Muscle layer of colon (tissue), 2 donors: ENCODE results near the gene GINS1.
"Not testable (repeated sequence)": the region's sequence is repeated elsewhere in the genome, so short reads cannot be mapped to it uniquely, and the experiment has no call there.

Source experiments
- H3K27ac ChIP-seq: one replicate; pipeline ENCODE4 v1.7.0; 2013; ENCODE audit warnings: low read depth, mild to moderate bottlenecking, low read length, moderate library complexity
- H3K27me3 ChIP-seq, 2 donors: one replicate each; pipeline ENCODE4 v1.7.0; 2013; ENCODE audit warnings: low read length in 2 of 2, mild to moderate bottlenecking in 2 of 2; ENCODE audit not compliant: insufficient read depth in 2 of 2, control insufficient read depth in 1 of 2
- H3K36me3 ChIP-seq: one replicate; pipeline ENCODE4 v1.7.0; 2013; ENCODE audit warnings: mild to moderate bottlenecking, low read length; ENCODE audit not compliant: insufficient read depth
- H3K4me1 ChIP-seq: one replicate; pipeline ENCODE4 v1.7.0; 2013; ENCODE audit warnings: mild to moderate bottlenecking, low read length; ENCODE audit not compliant: insufficient read depth
- H3K4me3 ChIP-seq, 2 donors: one replicate each; pipeline ENCODE4 v1.7.0; 2013; ENCODE audit warnings: low read length in 2 of 2, low read depth in 1 of 2, mild to moderate bottlenecking in 1 of 2, moderate library complexity in 1 of 2
- H3K9ac ChIP-seq: one replicate; pipeline ENCODE4 v1.7.0; 2013; ENCODE audit warnings: low read length
- H3K9me3 ChIP-seq: one replicate; pipeline ENCODE4 v1.7.0; 2013; ENCODE audit warnings: mild to moderate bottlenecking, low read length
- donor health status: abdominal sarcoma.
- donor health status: Adenocarcinoma of cecum.

Gene GINS1

GRCh38 chr20:25470045-25470444, 62.6 kb downstream of the GINS1 start:
- no peaks in the 10 kb centered on the region for H3K9me3 ChIP-seq
- no peaks in the 10 kb centered on the region for H3K27me3 ChIP-seq
- peaks cover 23% of the 10 kb centered on the region for H3K36me3 ChIP-seq
- H3K27ac ChIP-seq = no peak overlapping the region
- no peak overlapping the region for H3K4me3 ChIP-seq
- no peak overlapping the region for H3K9ac ChIP-seq
- no peaks in the 10 kb centered on the region for H3K4me1 ChIP-seq

- Histone ChIP-seq H3K4me3 (no peak overlapping the region), H3K9me3 (no peaks in the 10 kb centered on the region), H3K27ac (no peak overlapping the region), H3K36me3 (peaks cover 23% of the 10 kb centered on the region), H3K9ac (no peak overlapping the region), H3K27me3 (no peaks in the 10 kb centered on the region), H3K4me1 (no peaks in the 10 kb centered on the region)
Measured at GRCh38 chr20:25471020-25471419, 63.5 kb downstream of the GINS1 start.

GRCh38 chr20:25473297-25473696, 65.8 kb downstream of the GINS1 start:
- not testable (repeated sequence) for H3K4me1 ChIP-seq, H3K27ac ChIP-seq, H3K9me3 ChIP-seq, H3K4me3 ChIP-seq, H3K27me3 ChIP-seq, H3K9ac ChIP-seq
- peaks cover 17% of the 10 kb centered on the region for H3K36me3 ChIP-seq

- Histone ChIP-seq H3K36me3 (peaks cover 20% of the 10 kb centered on the region), H3K9ac (no peak overlapping the region), H3K27ac (no peak overlapping the region), H3K4me1 (no peaks in the 10 kb centered on the region), H3K9me3 (no peaks in the 10 kb centered on the region), H3K4me3 (no peak overlapping the region), H3K27me3 (no peaks in the 10 kb centered on the region)
Measured at GRCh38 chr20:25476106-25477013, 68.9 kb downstream of the GINS1 start.

- no peak overlapping the region for H3K27ac ChIP-seq
- no peaks in the 10 kb centered on the region for H3K9me3 ChIP-seq
- H3K27me3 ChIP-seq = no peaks in the 10 kb centered on the region
- no peaks in the 10 kb centered on the region for H3K4me1 ChIP-seq
- H3K4me3 ChIP-seq = no peak overlapping the region
- H3K9ac ChIP-seq = no peak overlapping the region
- peaks cover 26% of the 10 kb centered on the region for H3K36me3 ChIP-seq
Measured at GRCh38 chr20:25477014-25477882, 69.8 kb downstream of the GINS1 start.

GRCh38 chr20:25478889-25479568, 71.6 kb downstream of the GINS1 start:
- Histone ChIP-seq H3K36me3 (peaks cover 26% of the 10 kb centered on the region), H3K9ac (no peak overlapping the region), H3K27ac (no peak overlapping the region), H3K4me1 (no peaks in the 10 kb centered on the region), H3K4me3 (no peak overlapping the region), H3K27me3 (no peaks in the 10 kb centered on the region), H3K9me3 (no peaks in the 10 kb centered on the region)

- Histone ChIP-seq H3K27ac (no peak overlapping the region), H3K9me3 (no peaks in the 10 kb centered on the region), H3K36me3 (peaks cover 26% of the 10 kb centered on the region), H3K27me3 (no peaks in the 10 kb centered on the region), H3K4me3 (no peak overlapping the region), H3K4me1 (no peaks in the 10 kb centered on the region), H3K9ac (no peak overlapping the region)
Measured at GRCh38 chr20:25479638-25480037, 72.2 kb downstream of the GINS1 start.

- Histone ChIP-seq H3K27me3 (no peaks in the 10 kb centered on the region), H3K4me1 (no peaks in the 10 kb centered on the region), H3K9me3 (no peaks in the 10 kb centered on the region), H3K27ac (no peak overlapping the region), H3K4me3 (no peak overlapping the region), H3K9ac (no peak overlapping the region), H3K36me3 (peaks cover 26% of the 10 kb centered on the region)
Measured at GRCh38 chr20:25480156-25480555, 72.7 kb downstream of the GINS1 start.

- H3K36me3 ChIP-seq = peaks cover 26% of the 10 kb centered on the region
- H3K4me1 ChIP-seq = no peaks in the 10 kb centered on the region
Measured at GRCh38 chr20:25480797-25481196, 73.3 kb downstream of the GINS1 start.

GRCh38 chr20:25481235-25481917, 73.9 kb downstream of the GINS1 start:
- Histone ChIP-seq H3K9ac (no peak overlapping the region), H3K36me3 (peaks cover 26% of the 10 kb centered on the region), H3K4me3 (no peak overlapping the region), H3K27me3 (no peaks in the 10 kb centered on the region), H3K27ac (no peak overlapping the region), H3K4me1 (no peaks in the 10 kb centered on the region), H3K9me3 (no peaks in the 10 kb centered on the region)

More at GRCh38 chr20:25480797-25481196, 73.3 kb downstream of the GINS1 start:
- Histone ChIP-seq H3K27ac (no peak overlapping the region), H3K27me3 (no peaks in the 10 kb centered on the region), H3K9me3 (no peaks in the 10 kb centered on the region), H3K4me3 (no peak overlapping the region), H3K9ac (no peak overlapping the region)

GRCh38 chr20:25481918-25482253, 74.4 kb downstream of the GINS1 start:
- Histone ChIP-seq H3K27ac (no peak overlapping the region), H3K27me3 (no peaks in the 10 kb centered on the region), H3K9me3 (no peaks in the 10 kb centered on the region), H3K36me3 (peaks cover 26% of the 10 kb centered on the region), H3K4me3 (no peak overlapping the region), H3K9ac (no peak overlapping the region), H3K4me1 (no peaks in the 10 kb centered on the region)
